IPS-18c (cell line): ENCODE results near the gene TMPRSS13.
"Not testable (repeated sequence)": the region's sequence is repeated elsewhere in the genome, so short reads cannot be mapped to it uniquely, and the experiment has no call there.

Experiments used
- H3K4me3 ChIP-seq: 2 replicates; pipeline ENCODE4 v1.7.0; 2013; ENCODE audit warnings: low read depth, mild to moderate bottlenecking, low read length, moderate library complexity; ENCODE audit not compliant: insufficient read depth
- H3K9me3 ChIP-seq: one replicate; pipeline ENCODE4 v1.6.1; 2013; ENCODE audit warnings: mild to moderate bottlenecking, low read length, moderate library complexity; ENCODE audit not compliant: control insufficient read depth, insufficient read depth

The TMPRSS13 gene

DNA sequence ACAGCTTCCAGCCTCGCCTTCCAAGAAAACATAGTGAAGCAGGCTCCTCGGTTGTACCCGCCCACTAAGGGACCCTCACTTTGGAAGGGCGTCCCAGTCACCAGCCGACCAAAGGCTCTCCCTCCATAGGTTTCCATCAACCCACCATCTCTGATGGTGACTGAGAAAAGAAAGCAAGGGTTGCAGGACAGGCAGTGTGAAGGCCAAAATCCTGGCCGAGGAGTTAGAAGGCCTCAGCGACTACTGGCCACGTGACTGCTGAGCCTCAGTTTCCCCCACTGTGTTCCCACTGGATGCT, 55.4 kb downstream of the TMPRSS13 start:
- H3K9me3 ChIP-seq: no peaks in the 10 kb centered on the region
- H3K4me3 ChIP-seq: no peak overlapping the region

DNA sequence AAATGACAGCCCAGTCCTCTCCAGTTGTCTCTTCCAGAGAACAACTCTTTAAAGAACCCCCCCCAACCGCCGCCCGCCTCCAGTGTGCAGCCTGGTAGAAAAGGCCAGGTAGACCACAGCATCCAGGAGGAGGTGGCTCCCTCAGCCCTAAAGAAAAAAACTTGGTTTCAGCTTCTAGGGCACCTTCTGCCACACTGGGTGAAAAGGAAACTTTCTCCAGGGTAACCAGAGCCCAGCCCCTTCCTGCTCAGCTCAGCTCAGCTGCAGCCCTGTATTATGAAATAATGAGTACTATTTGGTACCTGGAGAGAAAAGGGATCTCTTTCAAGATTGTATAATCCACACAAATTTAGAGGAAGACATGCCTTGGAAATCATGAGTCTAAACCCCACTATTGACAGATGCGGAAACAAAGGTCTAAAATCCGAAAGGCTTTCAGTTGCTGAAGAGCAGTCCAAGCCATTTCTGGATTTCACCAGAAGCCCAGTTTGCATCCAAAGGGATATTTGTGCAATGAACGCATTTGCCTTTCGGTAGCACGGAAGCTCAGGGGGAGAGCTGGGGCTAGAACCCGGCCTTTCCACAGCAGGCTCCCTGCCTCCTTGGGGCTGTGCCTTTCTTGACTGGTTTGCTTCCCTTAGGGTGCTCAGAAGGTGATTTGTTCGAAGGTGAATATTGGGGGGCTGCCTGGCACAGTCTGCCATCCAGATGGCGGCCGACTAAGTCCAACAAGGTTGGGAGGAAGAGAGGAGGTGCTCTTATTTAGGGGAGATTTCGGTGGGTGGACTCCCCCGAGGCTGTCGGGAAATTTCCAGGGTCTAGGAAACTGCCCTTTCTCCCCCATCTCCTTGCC, 56.0 kb downstream of the TMPRSS13 start:
- Histone ChIP-seq H3K4me3 (no peak overlapping the region), H3K9me3 (no peaks in the 10 kb centered on the region)

DNA sequence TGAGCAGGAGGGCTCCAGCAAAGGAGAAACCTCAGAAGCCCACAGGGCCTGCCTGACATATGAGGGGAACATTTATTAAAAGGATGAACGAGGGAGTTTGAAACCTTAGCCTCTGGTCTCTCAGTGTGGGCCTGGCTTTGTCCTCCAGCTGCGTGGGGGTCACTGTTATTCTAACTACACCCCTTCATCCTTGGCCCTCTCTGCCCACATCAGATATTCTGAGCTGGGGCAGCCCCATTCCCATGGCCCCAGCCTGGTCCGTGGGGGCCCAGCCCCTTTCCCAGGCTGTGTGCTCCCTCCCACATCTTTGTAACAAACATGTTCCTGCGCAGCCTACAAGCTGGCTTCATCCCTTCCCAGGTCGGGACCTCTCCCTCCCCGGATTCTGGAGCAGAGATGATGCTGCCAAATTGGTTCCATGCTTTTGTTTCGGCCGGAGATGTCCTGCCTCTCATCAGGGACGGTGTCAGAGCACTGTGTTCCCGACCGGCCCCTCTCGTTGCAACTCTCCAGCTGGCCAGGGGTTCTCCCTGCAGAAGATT, 56.7 kb downstream of the TMPRSS13 start:
- H3K9me3 ChIP-seq: no peaks in the 10 kb centered on the region
- H3K4me3 ChIP-seq: no peak overlapping the region

DNA sequence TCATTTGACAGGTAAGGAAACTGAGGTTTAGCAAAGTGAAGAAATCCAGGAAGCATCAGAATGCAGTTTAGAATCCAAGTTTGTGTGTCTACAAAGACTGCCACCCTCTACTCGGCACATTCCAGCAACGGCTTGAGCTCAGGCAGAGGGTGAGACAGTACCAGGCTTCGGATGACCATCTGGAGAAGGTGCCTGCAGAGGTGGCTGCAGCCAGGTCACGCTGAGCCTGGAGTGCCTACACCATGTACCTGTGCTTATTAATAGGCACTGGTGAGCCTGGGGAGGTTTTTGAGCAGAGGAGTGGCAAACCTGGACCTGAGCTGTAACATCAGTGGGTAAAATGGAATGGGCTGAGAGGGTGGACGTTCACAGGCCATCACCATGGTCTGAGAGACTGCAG, 57.4 kb downstream of the TMPRSS13 start:
- no peak overlapping the region for H3K4me3 ChIP-seq
- H3K9me3 ChIP-seq: no peaks in the 10 kb centered on the region

DNA sequence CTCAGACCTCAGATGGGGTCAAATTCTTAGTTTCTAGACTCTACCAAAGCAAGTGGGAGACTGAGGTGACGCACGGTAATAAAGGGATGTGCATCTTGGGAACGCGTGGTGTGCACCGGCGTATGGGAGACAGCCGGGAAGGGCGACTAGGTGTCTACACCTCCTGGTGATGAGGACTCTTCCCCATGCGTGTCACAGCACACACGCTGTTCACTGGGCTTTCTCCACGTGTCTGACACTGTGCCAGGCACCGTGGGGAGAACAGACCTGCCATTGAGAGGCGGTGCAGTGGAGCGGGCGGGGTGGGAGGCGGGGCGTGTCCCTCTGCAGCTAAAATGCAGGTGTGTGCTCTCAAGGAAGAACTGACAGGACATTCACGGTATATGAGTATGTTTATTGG, 58.0 kb downstream of the TMPRSS13 start:
- Histone ChIP-seq H3K9me3 (no peaks in the 10 kb centered on the region), H3K4me3 (no peak overlapping the region)

DNA sequence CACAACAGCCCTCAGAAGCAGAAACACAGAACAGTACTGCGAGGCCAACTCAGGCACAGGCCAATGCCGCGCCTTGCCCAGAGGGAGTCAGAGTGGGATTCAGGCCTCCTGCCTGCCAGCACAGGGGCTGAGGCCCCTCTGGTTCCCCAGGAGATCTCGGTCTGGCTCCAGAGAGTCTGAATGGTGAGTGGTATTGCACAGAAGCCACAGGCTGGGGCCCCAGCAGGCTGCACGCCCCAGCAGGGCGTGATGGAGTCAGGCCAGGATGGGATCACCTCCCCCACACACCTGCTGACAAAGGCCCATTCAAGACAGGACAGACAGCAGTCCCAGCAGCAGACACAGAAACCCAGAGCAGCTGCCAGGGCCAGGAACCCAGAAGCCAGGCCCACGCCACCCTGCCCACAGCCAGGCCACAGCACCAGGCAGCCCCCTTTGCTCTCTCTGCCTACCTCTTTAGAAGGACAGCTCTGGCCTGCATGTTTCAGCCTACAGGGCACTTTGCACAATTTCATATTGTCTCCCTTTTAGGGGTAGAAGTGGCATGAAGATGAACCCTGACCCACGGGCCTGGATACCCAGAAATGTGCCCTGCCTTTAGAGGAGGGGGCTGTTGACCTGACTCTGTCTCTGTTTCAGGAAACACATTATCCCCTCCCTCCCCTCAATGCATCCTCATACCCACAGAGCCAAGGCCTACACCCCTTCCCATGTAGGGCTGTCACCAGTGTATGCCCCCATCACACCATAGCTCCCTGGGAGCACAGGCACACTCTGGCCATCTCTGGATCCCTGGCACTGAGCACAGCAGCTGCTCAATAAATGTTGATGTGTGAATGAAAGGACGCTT, 58.9 kb downstream of the TMPRSS13 start:
- H3K4me3 ChIP-seq: no peak overlapping the region
- no peaks in the 10 kb centered on the region for H3K9me3 ChIP-seq

DNA sequence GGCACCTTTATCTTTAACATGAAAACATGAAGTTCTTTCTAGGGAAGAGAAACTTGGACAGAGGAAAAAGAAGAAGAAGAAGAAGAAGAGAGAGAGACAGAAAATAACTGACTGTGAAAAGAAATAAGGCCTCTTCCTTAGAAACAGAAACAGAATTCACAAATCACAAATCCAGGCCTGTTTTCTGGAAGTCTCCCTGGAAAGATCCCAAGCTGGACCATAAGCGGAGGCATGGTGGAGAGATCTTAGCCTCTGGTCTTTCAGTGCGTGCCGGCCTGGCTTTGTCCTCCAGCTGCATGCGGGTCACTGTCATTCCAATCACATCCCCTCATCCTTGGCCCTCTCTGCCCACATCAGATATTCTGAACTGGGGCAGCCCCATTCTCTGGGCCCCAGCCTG, 59.6 kb downstream of the TMPRSS13 start:
- Histone ChIP-seq H3K4me3 (no peak overlapping the region), H3K9me3 (no peaks in the 10 kb centered on the region)

DNA sequence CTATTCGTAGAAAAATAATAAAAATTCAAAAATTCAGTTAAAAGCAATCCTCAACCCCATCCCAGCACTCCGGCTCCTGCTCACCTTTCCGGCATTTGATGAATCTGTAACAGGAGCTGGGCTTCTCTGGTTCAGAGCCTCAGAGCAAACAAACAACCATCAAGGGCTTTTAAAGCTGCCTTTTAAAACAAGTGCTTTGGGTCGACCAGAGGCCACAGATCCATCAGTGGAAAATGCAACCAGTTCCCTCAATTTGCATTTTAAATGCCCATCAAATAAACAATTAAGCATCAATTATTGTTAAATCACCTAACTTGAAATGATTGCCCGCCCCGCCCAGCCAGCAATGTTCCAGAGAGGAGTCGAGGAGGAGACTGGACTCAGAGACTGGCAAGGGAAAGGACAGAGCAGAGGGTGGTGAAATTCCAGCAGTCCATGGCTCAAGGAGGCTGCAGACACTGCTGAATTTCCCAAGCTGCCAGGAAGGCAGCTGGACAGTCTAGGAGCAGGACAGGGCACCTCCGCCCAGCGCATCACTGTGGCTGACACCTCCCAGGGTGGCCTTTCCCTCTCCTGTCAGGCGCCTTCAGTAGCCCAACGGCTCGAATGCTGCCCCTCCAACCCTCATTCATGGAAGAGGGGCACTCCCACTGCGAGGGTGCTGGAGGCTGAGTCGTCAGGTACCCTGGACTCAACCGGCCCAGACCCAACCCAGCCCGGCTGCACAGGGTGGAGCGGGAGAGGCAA, 60.2 kb downstream of the TMPRSS13 start:
- no peak overlapping the region for H3K4me3 ChIP-seq
- H3K9me3 ChIP-seq: no peaks in the 10 kb centered on the region

DNA sequence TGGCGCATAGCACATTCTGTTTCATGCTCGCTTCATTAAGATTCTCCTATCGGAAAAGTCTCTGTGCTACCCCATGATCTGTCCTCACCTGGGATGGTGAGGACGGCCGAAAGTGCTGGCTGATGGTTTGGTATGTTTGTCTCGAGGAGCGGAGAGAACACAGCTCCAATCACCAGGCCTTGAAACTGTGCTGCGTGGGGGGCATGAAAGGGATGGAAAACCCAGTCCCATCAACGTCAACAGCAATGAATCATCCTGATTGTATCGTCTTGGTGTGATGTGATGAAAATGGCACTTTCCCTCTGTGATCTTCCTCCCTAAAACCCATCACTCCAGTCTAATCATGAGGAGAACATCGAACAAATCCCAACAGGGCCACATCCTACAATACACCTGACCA, 61.1 kb downstream of the TMPRSS13 start:
- Histone ChIP-seq H3K4me3 (no peak overlapping the region), H3K9me3 (no peaks in the 10 kb centered on the region)

DNA sequence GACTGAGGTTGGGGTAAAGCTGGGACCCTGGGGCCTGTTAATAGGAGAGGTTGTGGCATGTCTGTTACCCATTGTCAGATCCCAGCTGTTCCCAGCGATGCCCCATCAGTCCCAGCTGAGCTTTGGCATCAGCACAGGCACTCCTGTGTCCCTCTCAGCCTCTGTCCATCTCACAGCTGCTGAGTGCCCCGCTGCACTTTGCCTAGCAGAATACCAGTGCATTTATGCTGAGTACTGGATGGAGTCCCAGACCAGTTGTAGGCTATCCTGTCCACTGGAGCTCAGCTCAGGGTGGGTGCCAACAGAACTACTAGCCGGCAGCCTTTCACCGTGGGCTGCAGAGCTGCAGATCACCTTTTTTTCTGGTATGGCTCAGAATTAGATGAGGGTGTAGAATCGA, 62.7 kb downstream of the TMPRSS13 start:
- no peaks in the 10 kb centered on the region for H3K9me3 ChIP-seq

DNA sequence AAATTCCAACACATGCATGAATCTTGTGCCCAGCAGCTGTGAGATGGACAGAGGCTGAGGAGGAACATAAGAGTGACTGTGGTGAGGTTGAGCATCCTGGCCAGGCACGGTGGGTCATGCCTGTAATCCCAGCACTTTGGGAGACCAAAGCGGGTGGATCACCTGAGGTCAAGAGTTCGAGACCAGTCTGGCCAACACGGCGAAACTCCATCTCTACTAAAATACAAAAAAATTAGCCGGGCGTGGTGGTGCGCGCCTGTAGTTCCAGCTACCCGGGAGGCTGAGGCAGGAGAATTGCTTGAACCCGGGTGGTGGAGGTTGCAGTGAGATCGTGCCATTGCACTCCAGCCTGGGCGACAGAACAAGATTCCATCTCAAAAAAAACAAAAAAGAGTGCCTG, 63.7 kb downstream of the TMPRSS13 start:
- H3K9me3 ChIP-seq, H3K4me3 ChIP-seq: not testable (repeated sequence)

More for the DNA sequence above, 62.7 kb downstream of the TMPRSS13 start:
- no peak overlapping the region for H3K4me3 ChIP-seq

DNA sequence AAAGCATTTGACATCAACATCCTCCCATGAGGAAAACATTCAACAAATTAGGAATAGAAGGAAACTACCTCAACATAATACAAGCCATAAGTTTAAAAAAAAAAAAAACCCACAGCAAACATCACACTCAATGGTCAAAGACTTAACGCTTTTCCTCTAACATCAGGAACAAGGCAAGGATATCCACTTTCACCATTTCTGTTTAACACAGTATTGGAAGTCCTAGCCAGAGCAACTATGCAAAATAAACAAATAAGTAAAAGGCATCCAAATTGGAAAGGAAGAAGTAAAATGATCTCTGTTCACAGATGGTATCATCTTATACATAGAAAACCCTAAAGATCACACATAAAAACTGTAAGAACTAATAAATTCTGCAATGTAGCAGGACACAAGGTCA, 65.8 kb downstream of the TMPRSS13 start:
- Histone ChIP-seq H3K9me3 (no peaks in the 10 kb centered on the region), H3K4me3 (no peak overlapping the region)

DNA sequence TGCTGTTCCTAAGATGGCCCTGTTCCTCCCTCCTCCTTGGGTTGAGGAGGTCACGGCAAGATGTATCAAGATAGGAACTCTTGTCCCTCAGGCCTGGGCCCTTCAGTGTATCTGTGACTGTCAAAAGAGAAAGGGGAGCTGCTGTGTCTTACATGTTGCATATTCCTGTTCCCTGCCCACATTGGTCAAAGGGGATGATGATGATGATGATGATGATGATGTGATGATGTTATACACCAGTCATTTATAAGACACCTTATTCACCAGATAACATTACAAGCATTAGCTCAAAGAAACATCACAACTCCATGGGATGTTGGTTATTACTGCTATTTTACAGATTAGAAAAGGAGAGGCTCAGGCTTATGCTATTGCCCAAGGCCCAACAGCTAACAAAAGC, 66.4 kb downstream of the TMPRSS13 start:
- H3K9me3 ChIP-seq: no peaks in the 10 kb centered on the region
- no peak overlapping the region for H3K4me3 ChIP-seq

DNA sequence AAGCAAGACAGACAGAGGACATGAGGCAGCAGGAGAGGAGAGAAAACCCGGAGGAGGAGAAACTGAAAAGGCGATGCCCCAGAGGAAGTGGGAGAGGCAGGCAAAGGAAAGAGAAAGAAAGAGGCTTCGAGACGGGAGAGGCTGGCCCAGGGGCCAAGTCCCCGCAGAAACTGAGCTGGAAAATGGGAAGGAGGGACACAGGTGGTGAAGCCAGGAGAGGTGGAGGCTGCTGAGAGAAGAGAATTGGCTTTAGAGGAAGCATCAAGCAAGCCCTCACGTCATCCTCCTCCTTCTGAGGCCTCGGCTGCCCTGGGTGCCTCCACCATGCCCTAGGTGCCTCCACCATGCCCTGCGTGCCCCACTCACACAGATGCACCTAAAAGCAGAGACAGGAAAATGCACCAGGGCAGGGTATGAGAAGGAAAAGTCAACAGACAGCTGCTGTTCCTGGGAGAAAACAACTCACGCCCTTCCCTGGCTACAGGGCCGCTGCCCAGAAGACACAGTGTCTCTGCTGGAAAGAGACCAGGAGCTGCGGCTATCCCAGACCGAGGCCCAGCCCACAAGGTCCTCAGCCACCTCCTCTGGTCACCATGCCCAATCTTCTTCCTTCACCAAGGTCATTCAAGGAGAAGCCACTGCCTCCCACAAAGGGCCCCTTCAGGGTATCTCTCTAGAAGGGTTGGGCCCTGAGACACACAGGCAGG, 67.0 kb downstream of the TMPRSS13 start:
- H3K4me3 ChIP-seq: no peak overlapping the region
- H3K9me3 ChIP-seq: no peaks in the 10 kb centered on the region

DNA sequence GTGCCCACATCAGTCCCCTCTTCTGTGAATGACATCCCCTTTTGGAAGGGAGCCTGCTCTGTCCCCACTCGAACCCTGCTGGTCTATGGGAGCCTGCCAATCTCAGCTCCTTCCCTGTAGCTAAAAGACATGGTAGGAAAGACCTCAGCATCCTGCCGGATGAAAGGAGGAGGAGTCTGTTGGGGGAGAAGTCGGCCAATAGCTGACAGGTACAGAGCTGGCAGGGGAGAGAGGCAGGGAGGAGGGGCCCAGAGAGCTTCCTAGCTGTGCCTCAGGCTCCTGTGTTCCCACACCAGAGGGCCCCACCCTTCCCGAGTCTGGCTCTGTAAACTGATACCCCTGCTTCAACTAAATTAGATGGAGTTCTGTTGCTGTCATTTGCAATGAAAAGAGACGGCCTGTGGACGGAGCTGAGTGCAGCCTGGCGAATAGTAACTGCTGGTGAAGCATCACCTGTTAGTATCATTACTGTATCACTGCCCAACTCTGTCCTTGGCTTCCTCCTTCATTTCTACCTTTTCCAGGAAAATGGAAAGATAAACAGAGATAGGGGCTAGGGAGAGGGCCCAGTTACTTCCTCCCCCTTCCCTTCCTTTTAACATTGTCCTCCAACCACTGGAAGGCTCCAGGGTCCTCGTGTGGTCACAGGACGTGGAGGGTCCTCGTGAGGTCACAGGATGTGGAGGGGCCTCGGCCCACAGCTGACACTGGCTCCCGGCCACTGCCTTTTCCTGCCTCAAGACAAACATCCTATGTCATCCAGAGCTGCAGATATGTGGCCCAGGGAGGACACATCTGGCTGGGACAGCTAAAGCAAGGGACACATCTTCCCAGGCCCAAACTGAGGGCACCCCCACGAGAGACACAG, 67.8 kb downstream of the TMPRSS13 start:
- H3K9me3 ChIP-seq: no peaks in the 10 kb centered on the region
- no peak overlapping the region for H3K4me3 ChIP-seq

DNA sequence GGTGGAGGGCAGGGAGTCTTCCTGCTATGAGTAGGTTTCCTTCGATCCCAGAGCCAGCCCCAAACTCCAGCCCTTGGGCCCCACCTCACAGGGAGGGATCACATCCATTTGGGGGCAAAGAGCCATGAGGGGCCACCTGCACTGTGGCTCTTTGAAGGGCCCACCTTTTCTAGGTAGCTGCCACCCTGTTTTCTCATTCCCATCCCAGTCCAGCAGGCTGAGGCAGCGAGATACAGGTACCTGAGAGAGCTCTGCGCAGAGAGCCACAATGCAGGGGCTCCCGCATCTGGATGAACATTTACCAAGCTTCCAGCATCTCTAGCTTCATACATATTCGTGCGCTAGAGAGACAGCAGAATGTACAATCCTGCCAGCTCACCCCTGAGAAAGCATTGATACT, 69.1 kb downstream of the TMPRSS13 start:
- Histone ChIP-seq H3K9me3 (no peaks in the 10 kb centered on the region), H3K4me3 (no peak overlapping the region)
